DMS153 treated with DMSO at 0.1 percent for 48 hours (cell line): ENCODE results near the gene GRAMD4.

Experiments
- DNase-seq: peaks from one replicate; lab custom pipeline; 2025; ENCODE audit not compliant: unreplicated experiment; lab: John Stamatoyannopoulos, UW

GRAMD4 gene

GRCh38 chr22:46596032-46596441 lies 24.1 kb upstream of the GRAMD4 start:
- no peak for DNase-seq

- DNase-seq, result peak; percentile 79
Observed at GRCh38 chr22:46596819-46597218, 23.4 kb upstream of the GRAMD4 start.

- DNase-seq, result no peak
Observed at GRCh38 chr22:46598224-46598623, 22.0 kb upstream of the GRAMD4 start.

GRCh38 chr22:46598737-46599424 lies 21.3 kb upstream of the GRAMD4 start:
- DNase-seq, result no peak

- no peak for DNase-seq
Observed at GRCh38 chr22:46600273-46600796, 19.9 kb upstream of the GRAMD4 start.

- no peak for DNase-seq
Observed at GRCh38 chr22:46602025-46602424, 18.2 kb upstream of the GRAMD4 start.

GRCh38 chr22:46604306-46604690 lies 15.9 kb upstream of the GRAMD4 start:
- peak; percentile 49 for DNase-seq

GRCh38 chr22:46605117-46605516 lies 15.1 kb upstream of the GRAMD4 start:
- DNase-seq, result no peak

- DNase-seq, result no peak
Observed at GRCh38 chr22:46606886-46607285, 13.3 kb upstream of the GRAMD4 start.

- DNase-seq, result no peak
Observed at GRCh38 chr22:46607483-46608114, 12.6 kb upstream of the GRAMD4 start.

GRCh38 chr22:46609175-46609690 lies 11.0 kb upstream of the GRAMD4 start:
- DNase-seq, result no peak

- DNase-seq, result no peak
Observed at GRCh38 chr22:46609724-46610201, 10.4 kb upstream of the GRAMD4 start.

- no peak for DNase-seq
Observed at GRCh38 chr22:46610356-46610755, 9.8 kb upstream of the GRAMD4 start.

- no peak for DNase-seq
Observed at GRCh38 chr22:46611189-46611588, 9.0 kb upstream of the GRAMD4 start.

- no peak for DNase-seq
Observed at GRCh38 chr22:46612341-46612903, 7.8 kb upstream of the GRAMD4 start.

- no peak for DNase-seq
Observed at GRCh38 chr22:46612904-46613605, 7.1 kb upstream of the GRAMD4 start.

- DNase-seq, result no peak
Observed at GRCh38 chr22:46613606-46614021, 6.6 kb upstream of the GRAMD4 start.

- DNase-seq, result no peak
Observed at GRCh38 chr22:46614025-46614931, 5.9 kb upstream of the GRAMD4 start.

GRCh38 chr22:46617207-46617985 lies 2.8 kb upstream of the GRAMD4 start:
- DNase-seq, result no peak
